Activated CD4-positive, alpha-beta memory T cell treated with anti-CD3 and anti-CD28 coated beads for 36 hours (primary cell): Measurements from ENCODE around the gene C3orf20. TPM values are rescaled to one million over a fixed set of nuclear protein-coding genes. Genes with fewer than 3 reads are reported as not detected.

ENCODE experiments used
- CTCF ChIA-PET: fragments of 350-600 bp; sonication (Branson Sonifier 250); formaldehyde crosslinking; loops from one replicate; lab custom pipeline; 2021; ENCODE audit warnings: antibody characterized with exemption, inconsistent platforms; lab: Charles Lee
- POLR2A ChIA-PET: fragments of 350-600 bp; sonication (Branson Sonifier 250); formaldehyde crosslinking; loops from one replicate; lab custom pipeline; 2021; ENCODE audit warnings: antibody characterized with exemption; lab: Charles Lee
- DNase-seq: peaks from one replicate; pipeline ENCODE4 v3.0.0-alpha.2; 2020
- H3K27ac Mint-ChIP-seq: one replicate; pipeline ENCODE4 v1.8.0; 2021; ENCODE audit warnings: mixed read lengths
- H3K27me3 Mint-ChIP-seq: one replicate; pipeline ENCODE4 v1.8.0; 2021; ENCODE audit warnings: mixed read lengths
- H3K36me3 Mint-ChIP-seq: one replicate; pipeline ENCODE4 v1.8.0; 2021; ENCODE audit warnings: mixed read lengths
- H3K4me1 Mint-ChIP-seq: one replicate; pipeline ENCODE4 v1.8.0; 2021; ENCODE audit warnings: low read depth, mixed read lengths
- H3K4me3 Mint-ChIP-seq: one replicate; pipeline ENCODE4 v1.8.0; 2021; ENCODE audit warnings: mild to moderate bottlenecking, mixed read lengths
- H3K9me3 Mint-ChIP-seq: one replicate; pipeline ENCODE4 v1.8.0; 2021; ENCODE audit warnings: mixed read lengths
- intact Hi-C: fragments of 100-400 bp; cut with micrococcal nuclease; formaldehyde crosslinking; loops from one replicate; pipeline ENCODE4 v1.15.1; 2023
- total RNA-seq, 2 experiments: library from RNA; stranded (reverse); gene quantifications; one replicate each; pipeline ENCODE4 v1.2.3, GENCODE V29; 2021

C3orf20 gene
- total RNA-seq, 2 experiments from 2014 or later: 0.07 to 0.12 TPM

- Mint-ChIP-seq H3K9me3 (no peaks in the 10 kb centered on the region), H3K36me3 (no peaks in the 10 kb centered on the region), H3K4me1 (no peaks in the 10 kb centered on the region), H3K27me3 (peaks cover under 1% of the 10 kb centered on the region), H3K4me3 (no peak overlapping the region), H3K27ac (no peak overlapping the region)
- no peak for DNase-seq
- intact Hi-C loops: no loop called here
- POLR2A ChIA-PET: no interaction called here
- CTCF ChIA-PET: interaction anchor here (1.2 kb wide), 1 partner anchor 125 kb away, joined by 6 read pairs; no protein-coding TSS in a partner anchor
Observed at GRCh38 chr3:14796403-14797077, 121.6 kb downstream of the C3orf20 start.

- Mint-ChIP-seq H3K27me3 (no peaks in the 10 kb centered on the region), H3K4me3 (no peak overlapping the region), H3K27ac (no peak overlapping the region), H3K9me3 (no peaks in the 10 kb centered on the region), H3K4me1 (no peaks in the 10 kb centered on the region), H3K36me3 (no peaks in the 10 kb centered on the region)
- DNase-seq: no peak
- POLR2A ChIA-PET: no interaction called here
- CTCF ChIA-PET: no interaction called here
- intact Hi-C loops: no loop called here
Observed at GRCh38 chr3:14797731-14798130, 122.8 kb downstream of the C3orf20 start.

- Mint-ChIP-seq H3K4me1 (no peaks in the 10 kb centered on the region), H3K9me3 (no peaks in the 10 kb centered on the region), H3K27me3 (peaks cover 2% of the 10 kb centered on the region), H3K4me3 (no peak overlapping the region), H3K36me3 (no peaks in the 10 kb centered on the region), H3K27ac (no peak overlapping the region)
- intact Hi-C loops: no loop called here
- no peak for DNase-seq
- CTCF ChIA-PET: no interaction called here
- POLR2A ChIA-PET: no interaction called here
Observed at GRCh38 chr3:14798231-14798630, 123.3 kb downstream of the C3orf20 start.

GRCh38 chr3:14799146-14799545, 124.2 kb downstream of the C3orf20 start:
- Mint-ChIP-seq H3K36me3 (no peaks in the 10 kb centered on the region), H3K4me3 (no peak overlapping the region), H3K27ac (no peak overlapping the region), H3K27me3 (peaks cover 3% of the 10 kb centered on the region), H3K4me1 (peaks cover 2% of the 10 kb centered on the region), H3K9me3 (no peaks in the 10 kb centered on the region)
- no peak for DNase-seq
- CTCF ChIA-PET: no interaction called here
- intact Hi-C loops: no loop called here
- POLR2A ChIA-PET: no interaction called here

- intact Hi-C loops: no loop called here
- no peak overlapping the region for H3K27ac Mint-ChIP-seq
- ChIA-PET CTCF (no interaction called here), POLR2A (no interaction called here)
- H3K27me3 Mint-ChIP-seq: peaks cover 9% of the 10 kb centered on the region
- DNase-seq: no peak
- H3K4me3 Mint-ChIP-seq: no peak overlapping the region
- no peaks in the 10 kb centered on the region for H3K9me3 Mint-ChIP-seq
- H3K36me3 Mint-ChIP-seq: no peaks in the 10 kb centered on the region
- peaks cover 8% of the 10 kb centered on the region for H3K4me1 Mint-ChIP-seq
Observed at GRCh38 chr3:14801031-14801430, 126.1 kb downstream of the C3orf20 start.

- no peaks in the 10 kb centered on the region for H3K36me3 Mint-ChIP-seq
- peaks cover 8% of the 10 kb centered on the region for H3K4me1 Mint-ChIP-seq
- intact Hi-C loops: no loop called here
- DNase-seq: no peak
- ChIA-PET CTCF (interaction anchor here (1.0 kb wide), 1 partner anchor 119 kb away, joined by 3 read pairs; no protein-coding TSS in a partner anchor), POLR2A (no interaction called here)
- no peak overlapping the region for H3K4me3 Mint-ChIP-seq
- no peak overlapping the region for H3K27ac Mint-ChIP-seq
- H3K27me3 Mint-ChIP-seq: peaks cover 9% of the 10 kb centered on the region
- H3K9me3 Mint-ChIP-seq: no peaks in the 10 kb centered on the region
Observed at GRCh38 chr3:14801668-14802380, 126.9 kb downstream of the C3orf20 start.

- intact Hi-C loops: no loop called here
- no peak for DNase-seq
- H3K36me3 Mint-ChIP-seq: no peaks in the 10 kb centered on the region
- H3K9me3 Mint-ChIP-seq: no peaks in the 10 kb centered on the region
- CTCF ChIA-PET: interaction anchor here (1.0 kb wide), 1 partner anchor 119 kb away, joined by 3 read pairs; no protein-coding TSS in a partner anchor
- H3K4me3 Mint-ChIP-seq: no peak overlapping the region
- peaks cover 9% of the 10 kb centered on the region for H3K27me3 Mint-ChIP-seq
- peaks cover 8% of the 10 kb centered on the region for H3K4me1 Mint-ChIP-seq
- POLR2A ChIA-PET: no interaction called here
- no peak overlapping the region for H3K27ac Mint-ChIP-seq
Observed at GRCh38 chr3:14802381-14802731, 127.4 kb downstream of the C3orf20 start.

GRCh38 chr3:14803101-14803980, 128.4 kb downstream of the C3orf20 start:
- ChIA-PET POLR2A (no interaction called here), CTCF (no interaction called here)
- Mint-ChIP-seq H3K27ac (no peak overlapping the region), H3K9me3 (no peaks in the 10 kb centered on the region), H3K4me3 (no peak overlapping the region), H3K27me3 (peaks cover 9% of the 10 kb centered on the region), H3K4me1 (peaks cover 8% of the 10 kb centered on the region), H3K36me3 (no peaks in the 10 kb centered on the region)
- peak; percentile 20 for DNase-seq
- intact Hi-C loops: no loop called here

- Mint-ChIP-seq H3K27me3 (peaks cover 14% of the 10 kb centered on the region), H3K36me3 (no peaks in the 10 kb centered on the region), H3K4me3 (no peak overlapping the region), H3K9me3 (no peaks in the 10 kb centered on the region), H3K4me1 (peaks cover 8% of the 10 kb centered on the region), H3K27ac (no peak overlapping the region)
- DNase-seq: no peak
- CTCF ChIA-PET: no interaction called here
- intact Hi-C loops: no loop called here
- POLR2A ChIA-PET: no interaction called here
Observed at GRCh38 chr3:14803981-14804834, 129.3 kb downstream of the C3orf20 start.

GRCh38 chr3:14804835-14805780, 130.2 kb downstream of the C3orf20 start:
- peaks cover 8% of the 10 kb centered on the region for H3K4me1 Mint-ChIP-seq
- H3K36me3 Mint-ChIP-seq: no peaks in the 10 kb centered on the region
- H3K4me3 Mint-ChIP-seq: no peak overlapping the region
- ChIA-PET POLR2A (no interaction called here), CTCF (no interaction called here)
- H3K9me3 Mint-ChIP-seq: no peaks in the 10 kb centered on the region
- no peak for DNase-seq
- peaks cover 21% of the 10 kb centered on the region for H3K27me3 Mint-ChIP-seq
- no peak overlapping the region for H3K27ac Mint-ChIP-seq
- intact Hi-C loops: no loop called here
